Activated CD4-positive, alpha-beta T cell treated with anti-CD3 and anti-CD28 coated beads, Interleukin-2, amount 50 U/mL, for 1 hour (primary cell): Measurements from ENCODE around the gene VPS37B.
"Not testable (repeated sequence)": the region's sequence is repeated elsewhere in the genome, so short reads cannot be mapped to it uniquely, and the experiment has no call there.

Experiments used
- DNase-seq: peaks from one replicate; pipeline ENCODE4 v3.0.0-alpha.2; 2020

The VPS37B gene, protein sequence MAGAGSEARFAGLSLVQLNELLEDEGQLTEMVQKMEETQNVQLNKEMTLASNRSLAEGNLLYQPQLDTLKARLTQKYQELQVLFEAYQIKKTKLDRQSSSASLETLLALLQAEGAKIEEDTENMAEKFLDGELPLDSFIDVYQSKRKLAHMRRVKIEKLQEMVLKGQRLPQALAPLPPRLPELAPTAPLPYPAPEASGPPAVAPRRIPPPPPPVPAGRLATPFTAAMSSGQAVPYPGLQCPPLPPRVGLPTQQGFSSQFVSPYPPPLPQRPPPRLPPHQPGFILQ

GRCh38 chr12:122895704-122896636 is at the start of gene VPS37B:
VPS37B (minus strand) TSS chr12:122896124; CDS start chr12:122896062, 62 bp downstream.
- DNase-seq, result peak; percentile 89

DNA sequence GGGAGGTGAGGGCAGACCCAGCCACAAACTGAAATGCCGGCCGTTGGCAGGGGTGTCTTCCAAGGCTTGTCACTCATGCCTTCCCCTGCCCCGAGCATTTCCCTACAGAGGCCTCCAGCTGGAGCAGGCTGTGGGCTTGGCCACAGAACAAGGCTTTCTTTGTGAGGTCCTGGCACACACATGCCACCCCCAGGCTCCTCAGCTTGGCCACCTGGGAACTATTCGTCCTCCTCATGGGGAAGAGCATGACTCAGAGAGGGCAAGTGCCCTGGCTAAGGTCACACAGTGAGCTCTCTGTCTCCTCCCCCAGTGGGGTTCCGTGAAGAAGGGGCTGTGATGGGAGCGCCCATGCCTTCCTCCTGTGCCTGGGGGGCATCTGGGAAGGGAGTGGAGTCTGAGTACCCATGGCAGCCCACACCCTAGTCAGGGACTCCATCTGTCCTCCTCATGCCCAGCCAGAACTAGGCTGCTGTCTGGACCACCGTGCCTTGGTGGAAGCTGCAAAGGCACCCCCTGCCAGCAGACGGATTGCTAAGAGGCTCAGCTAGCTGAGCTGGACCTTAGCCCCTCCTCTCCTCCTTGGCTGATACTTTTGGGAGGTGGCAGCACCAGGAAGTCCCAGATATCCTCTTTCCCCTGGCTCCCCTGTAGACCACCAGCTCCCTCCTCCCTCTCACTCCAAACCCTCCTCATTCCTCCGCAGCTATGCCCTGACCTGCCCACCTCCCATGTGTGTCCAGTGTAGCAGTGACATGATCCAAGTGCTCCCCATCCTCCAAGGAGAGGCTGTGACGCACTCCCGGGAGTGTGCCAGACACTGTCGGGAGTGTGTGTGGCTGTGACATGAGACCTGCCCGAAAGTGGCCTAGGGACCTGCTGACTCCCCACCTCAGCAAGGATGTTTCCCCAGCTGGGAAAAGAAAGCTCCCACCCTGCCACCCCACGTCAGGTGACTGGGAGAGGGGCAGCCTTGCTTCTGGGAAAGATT is 49.0 kb upstream of the VPS37B start:
- no peak for DNase-seq

DNA sequence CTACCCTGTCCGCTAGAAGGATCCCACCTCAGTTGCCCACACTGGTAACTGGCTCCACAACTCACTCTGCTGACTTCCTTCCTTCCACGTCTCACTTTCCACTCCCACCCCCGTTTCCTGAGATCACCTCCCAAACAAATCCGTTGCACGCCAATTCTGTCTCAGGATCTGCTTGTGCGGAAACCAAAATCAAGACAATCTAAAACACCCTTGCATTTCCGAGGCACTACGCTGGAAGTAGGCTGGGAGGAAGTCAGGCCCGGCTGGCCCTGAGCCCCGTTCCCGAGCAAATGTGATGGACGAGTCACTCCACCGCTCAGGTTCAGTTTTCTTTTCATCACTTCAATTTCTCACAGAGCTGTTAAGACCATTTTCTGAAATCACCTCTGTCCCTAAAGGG is 47.3 kb upstream of the VPS37B start:
- DNase-seq, result no peak

DNA sequence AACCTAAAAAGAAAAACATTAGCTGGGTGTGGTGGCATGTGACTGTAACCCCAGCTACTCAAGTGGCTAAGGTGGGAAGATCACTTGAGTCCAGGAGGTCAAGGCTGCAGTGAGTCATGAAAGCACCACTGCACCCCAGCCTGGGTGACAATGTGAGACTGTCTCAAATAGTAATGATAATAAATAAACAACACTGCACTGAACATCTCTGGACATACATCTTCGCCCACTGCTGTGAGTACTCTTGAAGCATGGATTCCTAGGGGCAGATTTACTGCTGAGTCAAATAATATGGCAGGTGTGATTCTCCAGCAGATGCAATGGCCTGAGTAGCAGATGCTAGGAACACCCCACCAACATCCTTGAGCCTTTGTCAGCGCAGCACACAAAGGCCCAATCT is 46.7 kb upstream of the VPS37B start:
- no peak for DNase-seq

DNA sequence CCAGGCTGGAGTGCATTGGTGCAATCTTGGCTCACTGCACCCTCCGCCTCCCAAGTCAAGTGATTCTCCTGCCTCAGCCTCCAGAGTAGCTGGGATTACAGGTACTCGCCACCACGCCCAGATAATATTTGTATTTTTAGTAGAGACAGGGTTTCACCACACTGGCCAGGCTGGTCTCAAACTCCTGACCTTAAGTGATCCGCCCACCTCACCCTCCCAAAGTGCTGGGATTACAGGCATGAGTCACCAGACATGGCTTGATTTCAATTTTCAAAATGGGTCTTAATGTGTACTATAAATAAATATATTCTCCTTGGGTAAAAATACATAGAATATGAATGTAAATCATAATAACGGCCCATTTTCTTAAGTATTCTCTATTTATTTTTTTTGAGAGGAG is 45.4 kb upstream of the VPS37B start:
- DNase-seq, result not testable (repeated sequence)

DNA sequence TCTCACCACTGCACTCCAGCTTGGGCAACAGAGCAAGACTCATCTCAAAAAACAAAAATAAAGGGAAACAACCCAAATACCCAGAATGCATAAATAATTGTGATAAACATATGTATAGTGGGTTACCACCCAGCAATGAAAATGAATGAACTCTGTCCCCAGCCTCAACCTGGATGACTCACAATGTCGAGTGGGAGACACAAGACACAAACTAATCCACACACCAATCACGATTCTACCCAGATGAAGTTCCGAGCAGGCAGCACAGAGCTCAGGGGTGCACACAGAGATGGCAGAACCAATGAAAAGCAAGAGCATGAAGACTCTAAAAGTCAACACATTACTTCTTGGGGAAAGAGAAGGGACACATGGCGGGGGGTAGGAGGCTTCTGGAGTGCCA is 43.2 kb upstream of the VPS37B start:
- DNase-seq, result no peak

GRCh38 chr12:122937622-122938091 is 41.7 kb upstream of the VPS37B start:
- no peak for DNase-seq

DNA sequence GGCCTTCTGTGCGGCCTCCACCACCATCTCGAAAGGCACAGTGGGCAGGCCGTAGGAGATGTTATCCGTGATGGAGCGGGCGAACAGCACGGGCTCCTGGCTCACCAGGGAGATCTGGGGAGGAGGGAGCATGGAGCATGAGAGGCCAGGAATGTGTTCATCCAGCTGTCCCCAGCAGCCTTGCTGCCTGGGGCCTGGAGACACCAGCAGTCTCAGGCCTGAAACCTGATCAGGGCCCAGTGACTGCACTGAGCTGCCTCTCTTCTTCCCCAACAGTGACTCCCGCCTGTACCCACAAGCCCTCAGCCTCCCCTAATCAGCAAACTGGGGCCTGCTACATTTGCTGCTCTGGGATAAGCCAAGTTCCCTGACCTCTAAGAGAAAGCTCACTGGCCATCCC is 39.4 kb upstream of the VPS37B start:
- DNase-seq, result no peak

GRCh38 chr12:122934722-122935121 is 38.8 kb upstream of the VPS37B start:
- no peak for DNase-seq

GRCh38 chr12:122932207-122932606 is 36.3 kb upstream of the VPS37B start:
- no peak for DNase-seq

- DNase-seq, result no peak
Measured at GRCh38 chr12:122929812-122930211, 33.9 kb upstream of the VPS37B start.

GRCh38 chr12:122929148-122929538 is 33.2 kb upstream of the VPS37B start:
- DNase-seq, result no peak

GRCh38 chr12:122928404-122929147 is 32.7 kb upstream of the VPS37B start:
- DNase-seq, result no peak

DNA sequence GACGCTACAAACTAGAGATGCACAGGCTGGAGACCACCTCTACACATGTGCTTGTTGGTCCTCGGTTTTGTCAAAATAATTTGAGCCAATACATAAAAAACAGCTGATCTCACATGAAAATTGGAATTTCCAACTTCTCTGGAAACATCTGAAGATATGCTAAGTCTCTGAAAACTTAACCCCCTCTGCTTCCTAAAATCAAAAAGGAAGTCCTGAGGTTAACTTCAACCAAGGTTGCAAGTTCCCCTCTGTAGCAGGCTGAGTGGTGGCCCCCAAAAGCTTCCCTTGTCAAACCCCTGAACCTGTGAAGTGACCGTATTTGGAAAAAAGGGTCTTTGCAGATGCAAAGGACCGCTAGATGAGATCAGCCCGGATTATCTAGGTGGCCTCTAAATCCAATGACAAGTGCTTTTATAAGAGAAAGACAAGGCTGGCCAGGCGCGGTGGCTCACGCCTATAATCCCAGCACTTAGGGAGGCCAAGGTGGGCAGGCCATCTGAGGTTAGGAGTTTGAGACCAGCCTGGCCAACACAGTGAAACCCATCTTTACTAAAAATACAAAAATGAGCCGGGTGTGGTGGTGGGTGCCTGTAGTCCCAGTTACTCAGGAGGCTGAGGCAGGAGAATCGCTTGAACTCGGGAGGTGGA is 32.0 kb upstream of the VPS37B start:
- no peak for DNase-seq

DNA sequence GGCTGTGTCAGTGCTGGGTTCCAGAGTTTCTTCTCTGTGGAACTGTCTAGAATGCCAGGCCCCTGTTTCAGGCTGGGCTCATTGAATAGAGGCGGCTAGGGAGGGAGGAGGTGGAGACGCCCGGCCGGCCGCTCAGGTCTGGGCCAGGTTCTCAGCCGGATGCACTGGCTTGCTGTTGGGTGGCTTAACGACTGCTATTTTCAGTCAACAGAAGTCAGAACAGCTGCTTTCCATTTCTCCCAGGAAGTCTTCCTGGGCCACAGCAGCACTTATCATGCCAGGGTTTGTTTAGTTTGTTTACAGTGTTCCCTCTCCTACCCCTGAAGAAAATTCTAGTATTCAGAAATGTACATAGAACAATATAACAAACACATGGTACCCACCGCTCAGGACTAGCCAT is 26.0 kb upstream of the VPS37B start:
- no peak for DNase-seq

DNA sequence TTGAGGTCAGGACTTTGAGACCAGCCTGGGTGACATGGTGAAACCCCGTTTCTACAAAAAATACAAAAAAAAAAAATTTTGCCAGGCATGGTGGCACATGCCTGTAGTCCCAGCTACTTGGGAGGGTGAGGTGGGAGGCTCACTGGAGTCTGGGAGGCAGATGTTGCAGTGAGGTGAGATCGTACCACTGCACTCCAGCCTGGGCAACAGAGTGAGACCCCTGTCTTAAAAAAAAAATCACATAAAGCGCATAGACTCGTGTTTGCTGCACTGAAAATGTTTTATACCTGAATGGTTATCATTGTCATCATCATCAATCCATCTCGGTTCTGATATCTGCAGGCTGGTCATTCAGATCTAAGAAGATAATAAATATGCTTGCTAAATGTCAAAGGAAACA is 24.8 kb upstream of the VPS37B start:
- DNase-seq, result no peak

- no peak for DNase-seq
Measured at GRCh38 chr12:122918827-122919226, 22.9 kb upstream of the VPS37B start.

- no peak for DNase-seq
Measured at GRCh38 chr12:122917507-122918121, 21.7 kb upstream of the VPS37B start.

- no peak for DNase-seq
Measured at GRCh38 chr12:122909442-122910288, 13.7 kb upstream of the VPS37B start.

DNA sequence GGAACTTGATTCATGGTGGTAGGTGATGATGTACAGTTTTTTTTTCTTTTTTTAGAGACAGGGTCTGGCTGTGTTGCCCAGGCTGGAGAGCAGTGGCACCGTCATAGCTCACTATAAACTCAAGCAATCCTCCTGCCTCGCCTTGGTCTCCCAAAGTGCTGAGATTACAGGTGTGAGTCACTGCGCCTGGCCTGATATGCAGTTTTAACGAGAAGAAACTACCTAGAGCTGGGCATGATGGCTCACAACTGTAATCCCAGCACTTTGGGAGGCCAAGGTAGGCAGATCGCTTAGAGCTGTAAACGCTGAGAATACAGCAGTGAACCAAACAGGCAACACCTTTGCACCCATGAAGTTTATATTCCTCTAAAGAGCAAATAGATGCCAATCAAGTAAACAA is 13.0 kb upstream of the VPS37B start:
- DNase-seq, result no peak
